Stimulated activated CD4-positive, alpha-beta T cell treated with anti-CD3 and anti-CD28 coated beads, Interleukin-4, amount 100 ng/mL, for 4 hours (primary cell): ENCODE data around the gene CDC42BPB.
"Not testable (repeated sequence)": the region's sequence is repeated elsewhere in the genome, so short reads cannot be mapped to it uniquely, and the experiment has no call there.

Experiments
- DNase-seq, 2 experiments: peaks; one replicate each; pipeline ENCODE4 v3.0.0-alpha.2; 2020

The CDC42BPB gene

DNA sequence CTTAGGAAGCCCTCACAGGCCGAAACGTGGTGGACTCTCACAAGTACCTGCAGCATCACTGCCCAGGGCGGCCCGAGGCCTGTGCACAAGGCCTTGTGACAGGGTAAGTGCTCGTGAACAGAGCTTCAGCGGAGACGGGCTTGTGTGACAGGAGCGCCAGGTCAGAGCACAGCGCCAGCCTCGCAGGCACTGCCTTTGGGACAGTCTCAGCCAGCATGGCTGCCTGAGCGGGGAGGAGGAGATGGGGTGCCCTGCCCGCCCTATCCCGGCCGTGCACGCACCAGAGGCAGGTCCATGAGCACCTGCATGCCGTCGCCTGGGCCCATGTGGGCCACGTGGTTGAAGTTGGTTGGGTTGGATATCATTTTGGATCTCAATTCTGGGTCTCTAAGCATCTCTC, 118.0 kb downstream of the CDC42BPB start:
- no peak for DNase-seq

DNA sequence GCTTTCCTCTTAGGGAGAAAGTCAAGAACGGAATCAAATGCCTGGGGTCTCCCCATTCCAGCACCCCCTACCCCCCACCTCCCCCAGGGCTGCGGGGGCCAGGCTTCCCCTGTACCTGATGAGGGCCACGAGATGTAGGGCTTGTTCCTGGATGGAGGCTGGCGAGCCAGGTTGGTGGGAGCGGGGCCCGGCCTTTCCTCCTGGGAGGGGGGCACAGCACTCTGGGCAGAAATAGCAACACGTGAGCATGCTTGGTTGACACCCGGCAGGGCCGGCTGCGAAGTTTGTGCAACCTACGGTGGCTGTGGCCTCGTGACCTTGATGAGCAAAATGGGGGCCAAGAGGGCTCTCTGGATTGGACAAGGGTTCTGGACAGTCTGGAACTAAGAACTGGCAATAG, 119.2 kb downstream of the CDC42BPB start:
- no peak for DNase-seq

DNA sequence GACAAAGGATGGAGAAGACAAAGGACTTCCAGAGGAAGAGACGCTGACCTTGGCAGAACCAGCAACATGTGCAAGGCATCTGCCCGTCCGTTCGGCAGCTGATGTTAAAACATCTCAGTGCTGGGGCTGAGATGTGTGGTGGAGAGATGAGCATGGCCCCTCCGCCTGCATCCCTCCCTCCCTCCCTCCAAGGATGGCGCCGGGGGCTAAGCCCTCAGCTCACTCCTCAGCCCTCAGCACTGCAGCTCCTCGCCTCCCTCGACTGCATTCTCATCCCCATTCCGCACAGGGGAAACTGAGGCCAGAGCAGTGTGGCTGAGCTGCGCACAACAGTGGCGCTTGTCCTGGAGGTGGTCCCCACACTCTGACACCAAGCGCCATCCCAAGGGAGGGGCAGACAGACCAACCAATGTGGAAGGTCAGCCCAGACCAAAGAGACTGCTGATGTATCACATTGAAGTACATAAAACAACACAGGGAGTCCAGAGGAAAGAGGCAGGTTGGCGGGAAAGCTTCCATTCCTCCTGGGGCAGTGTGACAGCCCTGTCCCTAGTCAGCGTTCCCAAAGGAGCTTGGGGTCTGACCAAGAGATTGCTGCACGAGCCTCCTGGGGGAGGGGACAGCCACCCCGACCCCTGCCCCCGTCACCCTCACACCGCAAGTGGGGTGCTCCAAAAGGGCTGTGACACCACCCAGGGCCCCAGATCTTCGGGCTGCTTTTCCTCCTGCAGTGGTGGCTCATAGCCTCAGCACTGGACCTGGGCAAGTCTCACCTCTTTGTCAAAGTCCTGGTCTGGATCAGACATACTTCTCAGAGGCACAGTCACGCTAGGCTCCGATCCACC, 119.8 kb downstream of the CDC42BPB start:
- no peak for DNase-seq

DNA sequence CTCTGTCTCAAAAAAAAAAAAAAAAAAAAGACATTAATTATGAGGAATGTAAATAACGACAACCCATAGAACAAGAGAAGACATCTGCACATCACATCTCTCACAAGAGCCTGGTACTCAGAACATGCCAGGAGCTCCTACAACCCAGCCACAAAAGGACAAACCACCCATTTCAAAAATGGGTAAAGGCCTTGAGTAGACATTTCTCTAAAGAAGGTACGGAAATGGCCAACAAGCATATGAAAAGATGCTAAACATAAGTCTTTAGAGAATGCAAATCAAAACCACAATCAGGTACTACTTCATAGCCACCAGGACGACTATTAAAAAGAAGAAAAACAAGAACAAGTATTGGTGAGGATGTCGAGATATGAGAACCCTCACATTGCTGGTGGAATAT, 121.6 kb downstream of the CDC42BPB start:
- no peak for DNase-seq

DNA sequence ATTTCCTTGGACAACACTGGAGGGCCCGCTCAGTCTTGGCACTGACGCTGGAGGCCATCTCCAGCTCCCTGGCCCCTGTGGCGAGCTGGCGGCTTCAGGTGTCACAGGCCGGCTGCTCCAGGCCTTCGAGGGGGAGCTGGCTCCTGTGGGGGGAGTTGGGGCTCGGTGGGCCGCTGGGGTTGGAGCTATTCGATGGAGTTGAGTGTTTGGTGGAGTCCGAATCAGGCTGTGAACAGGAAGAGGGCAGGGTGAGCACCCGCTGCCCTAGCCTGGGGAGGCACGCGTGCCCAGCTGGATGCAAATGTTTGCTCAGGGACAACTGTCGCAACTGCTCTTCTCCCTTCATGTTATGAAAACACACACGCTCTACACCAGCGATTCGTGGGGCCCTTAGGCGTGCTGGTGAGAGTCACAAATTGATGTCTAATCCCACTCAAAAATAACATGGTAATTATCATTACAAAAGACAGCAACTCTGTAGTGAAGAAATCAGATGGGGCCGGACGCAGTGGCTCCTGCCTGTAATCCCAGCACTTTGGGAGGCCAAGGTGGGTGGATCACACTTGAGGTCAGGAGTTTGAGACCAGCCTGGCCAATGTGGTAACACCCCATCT, 123.6 kb downstream of the CDC42BPB start:
- no peak for DNase-seq

DNA sequence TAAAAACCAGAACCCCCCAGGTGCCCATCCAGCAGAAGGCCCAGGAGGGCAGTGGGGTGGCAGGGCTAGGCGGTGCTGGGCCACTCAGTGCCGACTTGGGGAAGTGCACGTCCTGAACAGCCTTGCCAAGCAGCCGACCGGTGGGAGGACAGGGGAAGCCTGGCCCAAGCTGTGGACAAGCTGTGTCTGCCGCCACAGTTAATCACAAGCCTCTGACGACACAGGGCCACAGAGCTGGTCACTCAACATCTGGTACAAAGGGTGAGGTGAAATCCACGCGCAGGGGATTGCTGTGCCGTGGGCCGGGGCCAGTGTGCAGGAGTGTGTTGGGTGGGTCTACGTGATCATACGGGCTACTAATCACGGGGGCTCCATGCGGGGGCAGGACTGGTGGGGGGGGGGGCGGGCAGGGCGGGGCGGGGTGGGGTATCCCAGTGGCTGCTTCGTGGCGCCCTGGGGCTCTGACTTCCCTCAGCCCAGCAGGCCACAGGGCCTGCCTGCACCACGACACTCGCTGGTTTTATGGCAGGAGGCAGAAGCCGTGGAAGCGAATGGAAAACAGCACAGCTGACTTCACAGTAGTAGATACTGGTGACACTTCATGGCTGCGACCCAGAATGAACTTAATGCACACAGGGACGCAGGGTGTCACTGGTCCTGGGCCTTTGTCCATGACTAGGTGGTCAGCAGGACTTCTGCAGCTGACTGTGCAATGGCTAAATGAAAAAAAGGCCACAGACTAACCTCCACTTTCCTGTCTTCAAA, 124.7 kb downstream of the CDC42BPB start:
- DNase-seq: no peak

DNA sequence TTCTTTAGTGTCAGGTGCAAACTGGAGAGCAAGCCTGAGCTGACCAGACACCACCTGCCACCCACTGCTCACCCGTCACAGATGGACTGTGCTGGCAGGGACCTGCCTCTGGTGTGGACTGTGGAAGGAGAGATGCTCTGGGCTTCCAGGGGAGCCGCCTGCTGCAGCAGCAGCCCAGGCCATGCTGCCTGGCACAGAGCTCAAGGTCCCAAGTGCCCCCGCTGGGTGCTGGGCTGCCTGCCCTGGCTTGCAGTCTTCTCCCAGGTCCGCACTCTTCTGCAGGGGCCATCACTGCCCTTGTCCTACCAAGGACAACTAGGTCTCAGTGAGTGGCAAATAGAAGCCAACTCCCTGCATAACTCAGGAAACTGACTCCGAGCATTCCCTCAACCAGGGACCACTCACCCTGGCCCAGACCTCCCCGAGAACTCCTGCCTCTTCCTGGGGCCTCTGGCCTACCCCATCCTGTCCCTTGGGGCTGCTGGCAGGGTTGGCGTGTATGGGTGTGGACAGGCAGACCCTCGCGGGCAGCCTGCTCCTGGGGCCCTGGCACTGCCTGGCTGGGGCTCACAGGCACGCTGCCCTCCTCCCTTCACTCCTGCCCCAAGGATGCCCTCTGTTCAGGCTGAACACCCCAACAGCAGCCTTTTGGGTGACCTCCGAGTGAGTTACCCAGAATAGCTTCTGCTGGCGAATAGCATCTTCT, 125.6 kb downstream of the CDC42BPB start:
- DNase-seq: no peak

DNA sequence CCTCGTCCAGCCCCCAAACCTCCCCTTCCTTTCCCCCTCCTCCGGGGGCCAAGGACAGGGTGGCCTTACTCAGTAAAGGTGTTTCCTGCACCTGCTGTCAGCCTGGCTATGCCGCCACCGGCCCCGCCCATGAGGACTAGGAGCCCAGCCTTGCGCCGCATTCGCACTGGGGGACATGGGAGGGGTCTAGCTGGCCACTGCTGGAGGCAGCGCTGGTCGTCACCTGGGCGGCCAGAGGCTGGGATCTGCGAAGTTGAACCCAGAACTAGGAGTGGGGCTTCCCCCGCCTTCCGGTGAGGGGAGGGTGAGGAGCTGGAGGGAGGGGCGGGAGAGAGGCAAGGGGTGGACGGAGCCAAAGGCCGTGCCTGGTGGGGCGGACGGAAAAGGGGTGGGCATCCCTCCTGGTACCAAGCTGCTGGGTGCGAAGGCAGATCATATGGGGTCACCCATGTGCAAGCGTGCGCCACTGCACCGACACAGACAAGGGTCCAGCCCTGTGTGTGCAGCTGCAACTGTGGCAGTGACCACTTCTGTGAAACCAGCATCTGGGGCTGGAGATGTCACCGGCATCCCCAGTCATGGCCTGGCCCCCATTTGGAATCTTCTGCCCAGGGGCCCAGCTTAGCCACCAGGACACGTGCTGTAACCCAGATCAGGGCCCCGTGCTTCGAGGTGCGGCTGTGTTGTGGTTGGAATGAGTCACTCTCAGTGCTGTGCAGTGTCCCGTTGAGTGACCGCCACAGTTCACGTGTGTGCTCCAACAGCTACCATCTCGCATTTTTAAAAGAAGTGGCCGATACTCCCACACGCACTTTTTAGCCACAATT, 126.4 kb downstream of the CDC42BPB start:
- DNase-seq: no peak

DNA sequence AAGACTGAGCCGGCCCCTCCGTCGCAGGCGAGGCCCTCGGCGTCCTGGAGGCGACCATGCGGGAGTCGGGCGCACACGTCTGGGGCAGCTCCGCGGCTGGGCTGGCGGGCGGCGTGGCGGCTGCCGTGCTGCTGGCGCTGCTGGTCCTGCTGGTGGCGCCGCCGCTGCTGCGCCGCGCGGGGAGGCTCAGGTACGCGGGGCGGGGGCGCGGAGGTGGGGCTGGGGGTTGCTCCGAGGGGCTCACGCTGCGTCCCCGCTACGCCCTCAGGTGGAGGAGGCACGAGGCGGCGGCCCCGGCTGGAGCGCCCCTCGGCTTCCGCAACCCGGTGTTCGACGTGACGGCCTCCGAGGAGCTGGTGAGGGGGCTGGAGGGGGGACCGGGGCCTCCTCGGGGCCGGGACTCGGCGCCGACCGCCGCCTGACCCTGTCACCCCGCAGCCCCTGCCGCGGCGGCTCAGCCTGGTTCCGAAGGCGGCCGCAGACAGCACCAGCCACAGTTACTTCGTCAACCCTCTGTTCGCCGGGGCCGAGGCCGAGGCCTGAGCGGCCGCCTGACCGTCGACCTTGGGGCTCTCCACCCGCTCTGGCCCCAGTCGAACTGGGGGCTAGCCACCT, 127.1 kb downstream of the CDC42BPB start:
- DNase-seq: no peak

DNA sequence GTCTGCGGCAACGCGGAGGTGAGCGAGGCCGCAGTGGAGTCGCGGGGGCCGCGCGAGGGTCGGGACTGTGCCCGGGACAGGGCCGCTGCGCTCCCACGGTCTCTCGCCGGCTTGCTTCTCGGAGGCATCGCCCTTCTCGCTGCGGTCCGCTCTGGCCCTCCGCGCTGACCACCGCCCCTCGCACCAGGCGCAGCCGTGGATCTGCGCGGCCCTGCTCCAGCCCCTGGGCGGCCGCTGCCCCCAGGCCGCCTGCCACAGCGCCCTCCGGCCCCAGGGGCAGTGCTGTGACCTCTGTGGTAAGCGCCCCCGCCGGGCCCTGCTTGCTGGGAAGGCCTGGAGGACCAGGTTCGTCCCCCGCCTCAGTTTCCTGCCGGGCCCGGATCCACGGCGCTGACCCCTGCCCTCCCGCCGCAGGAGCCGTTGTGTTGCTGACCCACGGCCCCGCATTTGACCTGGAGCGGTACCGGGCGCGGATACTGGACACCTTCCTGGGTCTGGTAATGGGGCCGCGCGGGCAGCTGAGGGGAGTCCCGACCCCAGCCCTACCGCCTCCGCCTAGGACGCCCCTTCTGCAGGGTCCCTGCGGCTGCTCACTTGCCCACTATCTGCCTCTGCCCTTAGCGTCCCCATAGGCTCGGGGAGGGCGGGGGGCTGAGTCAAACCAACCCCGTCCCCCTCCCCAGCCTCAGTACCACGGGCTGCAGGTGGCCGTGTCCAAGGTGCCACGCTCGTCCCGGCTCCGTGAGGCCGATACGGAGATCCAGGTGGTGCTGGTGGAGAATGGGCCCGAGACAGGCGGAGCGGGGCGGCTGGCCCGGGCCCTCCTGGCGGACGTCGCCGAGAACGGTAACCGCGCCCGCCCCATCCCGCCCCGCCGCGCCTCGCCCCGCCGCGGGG, 127.9 kb downstream of the CDC42BPB start:
- DNase-seq: no peak

DNA sequence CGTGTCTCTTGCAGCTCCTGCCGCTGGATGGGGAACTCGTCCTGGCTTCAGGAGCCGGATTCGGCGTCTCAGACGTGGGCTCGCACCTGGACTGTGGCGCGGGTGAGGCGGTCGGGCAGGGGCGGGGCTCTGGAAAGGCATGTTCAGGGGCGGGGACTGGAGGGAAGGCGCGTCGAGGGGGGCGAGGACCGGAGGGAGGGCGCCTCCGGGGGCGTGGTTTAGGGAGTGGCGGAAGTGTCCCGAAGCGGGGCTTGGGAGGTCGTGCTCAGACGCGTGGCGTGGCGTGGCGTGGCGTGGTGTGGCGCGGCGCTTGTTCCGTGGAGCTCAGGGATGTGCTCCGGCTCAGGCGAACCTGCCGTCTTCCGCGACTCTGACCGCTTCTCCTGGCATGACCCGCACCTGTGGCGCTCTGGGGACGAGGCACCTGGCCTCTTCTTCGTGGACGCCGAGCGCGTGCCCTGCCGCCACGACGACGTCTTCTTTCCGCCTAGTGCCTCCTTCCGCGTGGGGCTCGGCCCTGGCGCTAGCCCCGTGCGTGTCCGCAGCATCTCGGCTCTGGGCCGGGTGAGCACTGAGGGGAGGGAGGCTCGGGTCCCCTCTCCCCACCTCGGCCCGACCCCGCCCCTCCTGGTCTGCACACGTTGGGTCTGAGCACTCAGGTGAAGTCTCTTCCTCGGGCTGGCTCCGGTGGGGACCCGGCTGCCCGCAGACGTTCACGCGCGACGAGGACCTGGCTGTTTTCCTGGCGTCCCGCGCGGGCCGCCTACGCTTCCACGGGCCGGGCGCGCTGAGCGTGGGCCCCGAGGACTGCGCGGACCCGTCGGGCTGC, 128.7 kb downstream of the CDC42BPB start:
- peak; percentile 70 to 78 for DNase-seq

DNA sequence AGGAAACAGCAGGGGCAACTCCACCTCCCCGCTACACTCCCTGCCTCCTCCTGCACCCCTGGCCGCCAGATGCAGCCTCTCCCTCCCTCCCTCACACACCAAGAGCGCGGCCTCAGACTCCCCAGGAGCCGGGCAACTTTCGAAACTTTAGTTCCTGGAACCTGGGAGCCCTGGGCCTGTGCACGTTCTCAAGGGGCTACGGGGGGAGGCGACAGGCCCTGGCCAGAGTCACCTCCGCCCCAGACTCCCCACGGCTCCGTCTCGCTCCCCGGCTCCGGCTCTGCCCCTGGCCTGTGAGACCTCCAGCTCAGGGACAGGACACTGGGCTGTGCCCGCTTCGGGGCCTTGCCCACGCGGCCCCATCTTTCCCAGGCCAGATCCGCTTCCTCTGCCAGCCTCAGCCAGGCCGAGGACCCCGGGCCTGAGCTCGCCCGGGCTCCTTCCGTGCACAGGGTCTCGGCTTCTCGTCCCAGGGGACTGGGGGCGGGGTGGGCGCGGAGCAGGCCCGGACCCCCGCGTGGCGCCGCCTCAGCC, 129.4 kb downstream of the CDC42BPB start:
- no peak for DNase-seq

DNA sequence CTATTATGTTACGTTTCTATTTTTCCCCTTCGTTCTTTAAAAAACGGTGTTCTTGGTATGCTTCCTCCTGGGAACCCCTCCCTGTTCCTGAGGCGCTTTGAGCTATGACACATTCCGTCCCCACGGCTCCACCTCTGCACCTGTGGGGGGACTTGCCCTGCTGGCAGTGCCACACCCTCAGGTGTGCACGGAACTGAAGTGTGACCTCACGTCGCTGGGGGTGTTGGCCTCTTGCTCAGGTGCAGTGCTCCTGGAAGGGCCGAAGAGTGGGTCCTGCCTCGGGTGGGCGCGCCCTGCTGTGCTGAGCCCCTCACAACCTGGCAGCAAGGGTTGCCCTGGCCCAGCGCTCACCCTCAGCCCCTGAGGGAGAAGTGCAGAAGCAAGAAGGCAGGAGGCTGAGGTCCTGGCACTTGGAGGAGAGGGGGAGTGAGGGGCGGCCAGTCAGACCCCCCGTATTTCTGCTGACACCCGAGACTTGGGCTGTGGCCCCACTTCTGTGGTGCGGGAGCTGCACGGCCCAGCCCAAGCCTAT, 129.9 kb downstream of the CDC42BPB start:
- no peak for DNase-seq

DNA sequence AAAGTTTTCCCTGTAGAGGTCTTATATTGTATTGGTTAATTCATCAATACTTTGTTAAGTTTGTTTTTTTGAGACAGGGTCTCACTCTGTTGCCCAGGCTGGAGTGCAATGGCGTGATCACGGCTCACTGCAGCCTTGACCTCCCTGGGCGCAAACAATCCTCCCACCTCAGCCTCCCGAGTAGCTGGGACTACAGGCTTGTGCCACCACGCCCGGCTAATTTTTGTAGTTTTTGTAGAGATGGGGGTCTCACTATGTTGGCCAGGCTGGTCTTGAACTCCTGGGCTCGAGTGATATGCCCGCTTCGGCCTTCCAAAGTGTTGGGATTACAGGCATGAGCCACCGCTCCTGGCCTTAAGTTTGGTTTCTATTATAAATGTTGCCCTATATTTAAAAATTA, 130.5 kb downstream of the CDC42BPB start:
- DNase-seq: not testable (repeated sequence)

DNA sequence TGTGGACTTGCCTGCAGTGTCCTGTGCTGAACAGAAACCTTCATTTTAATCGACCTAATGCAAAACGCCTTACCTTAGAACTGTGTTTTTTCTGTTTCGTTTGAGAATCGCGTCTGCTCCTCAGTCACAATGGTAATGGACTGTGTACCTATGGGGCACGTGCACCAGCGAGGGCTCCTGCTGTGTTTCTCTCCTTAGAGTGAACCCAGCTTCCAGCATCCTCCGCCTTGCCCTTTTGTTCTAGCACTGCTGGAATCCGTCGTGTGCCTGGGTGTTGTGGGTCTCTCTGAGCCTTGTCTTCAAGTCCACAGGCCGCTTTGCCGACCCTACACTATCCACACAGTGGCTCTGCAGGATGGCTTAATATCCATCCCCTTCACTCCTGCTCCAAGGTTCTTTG, 131.2 kb downstream of the CDC42BPB start:
- no peak for DNase-seq

DNA sequence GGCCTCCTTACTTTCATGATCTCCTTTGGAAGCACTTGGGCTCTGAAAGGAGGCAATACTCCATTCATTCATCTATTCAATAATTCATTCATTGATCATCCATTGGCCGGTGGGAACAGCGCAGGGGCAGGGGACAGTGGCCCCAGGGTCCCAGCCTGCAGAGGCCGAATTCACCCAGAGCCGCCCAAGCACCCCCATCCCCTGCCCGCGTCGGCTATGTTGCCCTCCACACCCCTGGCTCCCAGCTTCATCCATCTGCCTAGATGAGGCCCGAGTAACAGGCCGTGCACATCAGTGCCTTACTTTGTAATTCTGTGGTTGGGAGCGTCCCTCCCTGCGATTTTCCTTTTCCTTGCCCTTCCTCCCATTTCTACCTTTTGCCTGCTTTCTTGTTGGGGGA, 131.7 kb downstream of the CDC42BPB start:
- DNase-seq: no peak

DNA sequence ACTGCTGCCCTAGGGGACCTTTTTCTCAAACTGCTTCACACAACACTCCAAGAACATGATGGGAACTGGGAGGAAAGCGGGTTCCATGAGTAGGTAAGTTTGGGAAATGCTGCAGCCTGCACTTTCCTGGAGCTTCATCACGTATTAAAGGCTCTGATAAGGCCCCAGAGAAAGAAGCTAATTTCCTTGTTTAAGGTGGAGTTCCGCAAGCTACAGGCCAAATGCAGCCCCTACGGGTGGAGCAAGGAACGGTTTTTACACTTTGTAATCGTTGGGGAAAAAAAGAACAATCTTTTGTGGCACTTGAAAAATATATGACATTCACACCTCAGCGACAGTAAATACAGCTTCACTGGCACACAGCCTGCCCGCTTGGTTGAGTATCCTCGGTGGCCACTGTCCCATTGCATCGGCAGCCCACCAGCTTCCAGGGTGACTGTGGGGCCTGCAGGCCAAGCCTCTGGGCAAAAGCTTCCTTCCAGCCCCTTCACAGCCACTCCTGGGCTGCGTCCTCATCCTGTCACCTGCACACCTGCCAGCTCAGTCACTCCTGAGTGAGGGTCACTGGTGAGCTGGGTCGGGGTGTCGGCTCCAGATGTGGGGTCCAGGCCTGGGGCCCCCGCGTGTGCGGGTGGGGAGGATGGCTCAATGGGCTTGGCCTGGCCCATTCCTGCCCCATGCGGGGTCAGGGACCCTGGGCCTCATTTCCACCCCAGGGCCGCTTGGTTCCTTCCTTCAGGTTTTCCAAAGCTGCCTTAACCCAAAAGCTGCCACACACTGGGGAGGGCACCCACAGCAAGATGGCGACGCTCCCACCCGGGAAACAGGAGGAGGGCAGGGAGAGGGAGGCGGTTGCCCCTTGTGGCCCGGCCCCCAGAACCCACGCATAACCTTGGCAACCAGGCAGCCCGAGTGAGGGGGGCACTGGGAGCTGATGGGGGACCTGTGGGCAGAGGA, 132.4 kb downstream of the CDC42BPB start:
- no peak for DNase-seq

DNA sequence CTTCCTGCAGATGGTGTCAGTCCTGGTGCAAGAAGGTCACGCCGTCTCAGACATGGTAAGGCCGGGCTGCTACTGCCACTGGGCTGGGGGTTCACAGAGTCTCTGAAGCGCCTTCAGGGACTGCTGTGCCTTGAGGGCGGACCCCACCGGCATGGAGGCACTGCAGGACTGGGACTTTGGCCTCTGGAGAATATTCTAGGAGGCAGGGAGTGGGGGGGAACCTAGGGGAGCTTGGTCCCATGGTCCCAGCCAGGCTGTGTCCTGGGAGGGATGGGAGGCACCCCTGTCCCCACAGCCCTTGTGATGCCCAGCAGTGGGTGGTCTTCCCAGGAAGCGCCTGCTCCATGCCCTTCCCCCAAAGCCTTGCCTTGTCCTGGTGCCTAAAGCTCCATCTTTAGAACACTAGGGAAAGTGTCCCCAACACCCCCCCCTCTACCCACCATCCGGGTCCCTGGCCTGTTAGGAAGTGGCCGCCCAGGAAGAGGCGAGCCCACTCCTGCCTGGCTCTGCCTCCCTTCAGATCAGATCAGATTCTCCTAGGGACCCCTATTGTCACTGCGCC, 133.3 kb downstream of the CDC42BPB start:
- DNase-seq: no peak
